DMS153 treated with DMSO at 0.1 percent for 48 hours (cell line): Measurements from ENCODE around the gene ZNF727.
"Not testable (repeated sequence)": the region's sequence is repeated elsewhere in the genome, so short reads cannot be mapped to it uniquely, and the experiment has no call there.

Experiments
- DNase-seq: peaks from one replicate; lab custom pipeline; 2025; ENCODE audit not compliant: unreplicated experiment; lab: John Stamatoyannopoulos, UW

ZNF727 gene

GRCh38 chr7:64045301-64046040 lies at the start of gene ZNF727:
Gene ZNF727 (plus strand): TSS chr7:64045434. CDS start chr7:64045622, 188 bp downstream.
- DNase-seq, result no peak

DNA sequence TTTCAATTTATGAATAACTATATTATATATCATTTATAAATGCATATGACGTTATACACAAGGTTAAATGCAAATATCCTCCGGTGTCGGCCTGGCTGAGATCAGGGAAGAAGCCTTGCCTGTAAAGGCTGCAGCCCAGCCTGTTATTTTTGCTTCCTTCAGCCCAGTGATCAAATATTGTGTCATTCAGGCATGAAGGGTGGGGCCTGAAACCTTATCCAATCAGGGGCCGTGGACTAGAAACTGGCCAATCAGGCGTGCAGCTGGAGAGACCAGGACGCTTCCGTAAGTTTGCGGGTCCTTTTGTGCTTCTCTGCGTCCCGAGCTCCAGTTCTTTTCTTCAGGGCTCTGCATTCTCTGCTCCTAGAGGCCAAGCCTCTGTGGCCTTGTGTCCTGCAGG lies 46.7 kb upstream of the ZNF727 start, which contains the start of gene ZNF722:
ZNF722 (plus strand) TSS at position 301 of the 400 bp plus-strand sequence. CDS start 113 bp downstream, outside the sequence.
- DNase-seq, result no peak

DNA sequence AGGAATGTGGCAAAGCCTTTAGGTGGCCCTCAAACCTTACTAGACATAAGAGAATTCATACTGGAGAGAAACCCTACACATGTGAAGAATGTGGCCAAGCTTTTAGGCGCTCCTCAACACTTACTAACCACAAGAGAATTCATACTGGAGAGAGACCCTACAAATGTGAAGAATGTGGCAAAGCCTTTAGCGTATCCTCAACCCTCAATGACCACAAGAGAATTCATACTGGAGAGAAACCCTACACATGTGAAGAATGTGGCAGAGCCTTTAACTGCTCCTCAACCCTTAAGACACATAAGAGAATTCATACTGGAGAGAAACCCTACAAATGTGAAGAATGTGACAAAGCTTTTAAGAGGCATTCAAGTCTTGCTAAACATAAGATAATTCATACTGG lies 29.7 kb upstream of the ZNF727 start:
- DNase-seq, result not testable (repeated sequence)

DNA sequence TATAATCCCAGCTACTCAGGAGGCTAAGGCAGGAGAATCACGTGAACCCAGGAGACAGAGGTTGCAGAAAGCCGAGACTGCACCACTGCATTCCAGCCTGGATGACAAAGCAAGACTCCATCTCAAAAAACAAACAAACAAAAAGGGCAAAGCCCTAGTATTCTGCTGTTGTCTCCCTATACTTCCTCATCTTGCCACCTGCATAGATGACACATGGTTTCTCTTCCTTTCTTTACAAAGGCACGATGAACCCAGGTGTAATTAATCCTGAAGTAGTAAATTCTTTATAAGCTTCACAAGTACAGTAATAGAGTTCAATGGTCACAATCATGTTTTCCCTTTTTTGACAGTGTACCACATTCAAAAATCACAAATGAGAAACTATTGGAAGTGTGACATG lies 9.8 kb upstream of the ZNF727 start:
- no peak for DNase-seq

GRCh38 chr7:64037095-64037494 lies 8.1 kb upstream of the ZNF727 start:
- no peak for DNase-seq

GRCh38 chr7:64046041-64046389 lies 781 bp downstream of the ZNF727 start:
- no peak for DNase-seq

DNA sequence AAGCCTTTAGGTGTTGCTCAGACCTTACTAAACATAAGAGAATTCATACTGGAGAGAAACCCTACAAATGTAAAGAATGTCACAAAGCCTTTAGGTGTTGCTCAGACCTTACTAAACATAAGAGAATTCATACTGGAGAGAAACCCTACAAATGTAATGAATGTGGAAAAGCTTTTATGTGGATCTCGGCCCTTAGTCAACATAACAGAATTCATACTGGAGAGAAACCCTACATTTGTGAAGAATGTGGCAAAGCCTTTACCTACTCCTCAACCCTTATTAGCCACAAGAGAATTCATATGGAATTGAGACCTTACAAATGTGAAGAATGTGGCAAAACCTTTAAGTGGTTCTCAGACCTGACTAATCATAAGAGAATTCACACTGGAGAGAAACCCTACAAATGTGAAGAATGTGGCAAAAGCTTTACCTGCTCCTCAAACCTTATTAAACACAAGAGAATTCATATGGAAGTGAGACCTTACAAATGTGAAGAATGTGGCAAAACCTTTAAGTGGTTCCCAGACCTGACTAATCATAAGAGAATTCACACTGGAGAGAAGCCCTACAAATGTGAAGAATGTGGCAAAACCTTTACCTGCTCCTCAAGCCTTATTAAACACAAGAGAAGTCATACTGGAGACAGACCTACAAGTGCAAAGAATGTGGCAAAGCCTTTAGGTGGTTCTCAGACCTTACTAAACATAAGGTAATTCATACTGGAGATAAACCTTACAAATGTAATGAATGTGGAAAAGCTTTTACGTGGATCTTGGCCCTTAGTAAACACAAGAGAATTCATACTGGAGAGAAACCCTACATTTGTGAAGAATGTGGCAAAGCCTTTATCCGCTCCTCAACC lies 32.8 kb downstream of the ZNF727 start:
- DNase-seq, result not testable (repeated sequence)

GRCh38 chr7:64078699-64078994 lies 33.4 kb downstream of the ZNF727 start:
- DNase-seq, result no peak

GRCh38 chr7:64087501-64087900 lies 42.3 kb downstream of the ZNF727 start:
- DNase-seq, result no peak

- not testable (repeated sequence) for DNase-seq
These were observed 43.6 kb downstream of the ZNF727 start for GRCh38 chr7:64088863-64089262.
